Sigmoid colon (tissue), 3 donors: ENCODE results near the gene ZNF322.
"Not testable (repeated sequence)": the region's sequence is repeated elsewhere in the genome, so short reads cannot be mapped to it uniquely, and the experiment has no call there.

Experiments used
- POLR2A ChIP-seq, 2 donors: fragments of 450-650 bp; IDR thresholded peaks; one replicate each; pipeline ENCODE4 v1.6.1; 2016; ENCODE audit warnings: antibody characterized with exemption in 2 of 2, mild to moderate bottlenecking in 2 of 2, moderate library complexity in 2 of 2
- TF ChIP-seq, protein P1 (sequence below), 4 experiments: fragments of 450-650 bp in 3 of 4; fragments of 200-600 bp in 1 of 4; IDR thresholded peaks; one replicate each; pipeline ENCODE4 v1.5.1; 2016 to 2019; ENCODE audit warnings: antibody characterized with exemption in 4 of 4, mild to moderate bottlenecking in 3 of 4, moderate library complexity in 2 of 4

DNA sequence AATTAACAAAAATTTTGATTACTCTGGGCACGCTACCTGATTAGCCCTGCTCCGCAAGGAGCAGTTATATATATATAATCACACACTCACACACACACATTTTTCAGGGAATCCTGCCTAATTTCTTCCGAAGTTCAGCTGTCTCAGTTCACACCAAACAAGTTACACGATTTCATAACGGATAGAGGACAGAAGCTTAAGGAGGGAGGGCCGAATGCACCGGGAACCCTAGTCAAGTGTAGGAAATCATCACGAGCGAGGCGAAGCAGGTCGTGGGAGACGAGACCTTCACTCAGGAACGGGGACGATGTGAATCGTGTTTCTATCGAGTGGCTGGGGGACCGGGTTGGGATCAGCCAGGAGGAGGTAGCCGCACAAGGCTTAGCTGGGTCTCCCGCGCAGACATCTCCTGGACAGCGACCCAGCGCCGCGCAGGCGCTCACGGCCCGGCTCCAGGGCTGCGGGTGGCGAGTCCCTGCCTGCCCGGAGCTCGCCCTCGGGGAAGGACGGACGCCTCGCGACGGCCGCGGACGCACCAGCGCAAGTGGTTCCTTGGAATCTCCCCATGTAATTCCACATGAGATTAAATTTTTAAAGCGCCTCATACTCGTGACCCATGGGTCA is 29.9 kb upstream of the ZNF322 start:
- TF ChIP-seq, protein P1, sequence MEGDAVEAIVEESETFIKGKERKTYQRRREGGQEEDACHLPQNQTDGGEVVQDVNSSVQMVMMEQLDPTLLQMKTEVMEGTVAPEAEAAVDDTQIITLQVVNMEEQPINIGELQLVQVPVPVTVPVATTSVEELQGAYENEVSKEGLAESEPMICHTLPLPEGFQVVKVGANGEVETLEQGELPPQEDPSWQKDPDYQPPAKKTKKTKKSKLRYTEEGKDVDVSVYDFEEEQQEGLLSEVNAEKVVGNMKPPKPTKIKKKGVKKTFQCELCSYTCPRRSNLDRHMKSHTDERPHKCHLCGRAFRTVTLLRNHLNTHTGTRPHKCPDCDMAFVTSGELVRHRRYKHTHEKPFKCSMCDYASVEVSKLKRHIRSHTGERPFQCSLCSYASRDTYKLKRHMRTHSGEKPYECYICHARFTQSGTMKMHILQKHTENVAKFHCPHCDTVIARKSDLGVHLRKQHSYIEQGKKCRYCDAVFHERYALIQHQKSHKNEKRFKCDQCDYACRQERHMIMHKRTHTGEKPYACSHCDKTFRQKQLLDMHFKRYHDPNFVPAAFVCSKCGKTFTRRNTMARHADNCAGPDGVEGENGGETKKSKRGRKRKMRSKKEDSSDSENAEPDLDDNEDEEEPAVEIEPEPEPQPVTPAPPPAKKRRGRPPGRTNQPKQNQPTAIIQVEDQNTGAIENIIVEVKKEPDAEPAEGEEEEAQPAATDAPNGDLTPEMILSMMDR (IDR thresholded peaks at IDR 0.05), result not testable (repeated sequence)
- not testable (repeated sequence) for TF ChIP-seq POLR2A (IDR thresholded peaks at IDR 0.05)
